HG02943 (cell line): ENCODE measurements around the gene NATD1.
"Not testable (repeated sequence)": the region's sequence is repeated elsewhere in the genome, so short reads cannot be mapped to it uniquely, and the experiment has no call there.

Source experiments
- ATAC-seq: cut with Tn5 transposase; IDR thresholded peaks from one replicate; pipeline ENCODE4 v1.9.1; 2021; ENCODE audit warnings: mild to moderate bottlenecking, low read depth, moderate library complexity; ENCODE audit not compliant: unreplicated experiment

NATD1 gene

DNA sequence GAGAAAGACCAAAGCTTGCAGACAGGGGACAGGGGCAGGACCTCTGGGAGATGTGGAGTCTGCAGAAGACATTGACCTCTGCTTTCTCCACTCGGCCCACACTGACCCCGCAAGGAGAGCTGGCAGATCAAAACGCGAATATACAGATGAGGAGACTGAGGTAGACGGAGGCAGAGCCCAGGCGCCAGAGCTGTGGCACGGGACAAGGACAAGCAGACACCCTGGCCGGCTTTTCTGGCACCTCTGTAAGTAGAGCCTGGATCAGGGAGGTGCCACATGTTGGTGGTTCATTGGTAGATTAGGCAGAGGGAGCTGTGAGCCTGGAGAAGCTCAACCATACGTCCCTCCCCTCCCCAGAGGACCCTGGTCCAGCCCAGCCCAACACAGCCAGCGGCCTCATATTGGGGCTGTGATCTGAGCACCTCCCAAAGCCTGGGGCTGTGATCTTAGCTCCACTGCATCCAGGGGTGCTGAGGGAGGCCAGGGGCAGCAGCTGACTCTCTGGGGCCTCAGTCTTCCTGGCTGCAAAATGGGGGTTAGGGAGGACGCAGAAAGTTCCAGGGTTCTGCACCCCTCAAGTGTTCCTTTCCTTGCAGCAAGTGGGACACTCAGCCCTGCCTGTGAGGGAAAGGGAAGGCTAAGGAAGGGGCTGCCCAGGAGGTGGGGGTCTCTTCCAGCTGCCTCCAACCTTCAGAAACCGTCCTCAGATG is 4.0 kb downstream of the NATD1 start:
- ATAC-seq: no peak

DNA sequence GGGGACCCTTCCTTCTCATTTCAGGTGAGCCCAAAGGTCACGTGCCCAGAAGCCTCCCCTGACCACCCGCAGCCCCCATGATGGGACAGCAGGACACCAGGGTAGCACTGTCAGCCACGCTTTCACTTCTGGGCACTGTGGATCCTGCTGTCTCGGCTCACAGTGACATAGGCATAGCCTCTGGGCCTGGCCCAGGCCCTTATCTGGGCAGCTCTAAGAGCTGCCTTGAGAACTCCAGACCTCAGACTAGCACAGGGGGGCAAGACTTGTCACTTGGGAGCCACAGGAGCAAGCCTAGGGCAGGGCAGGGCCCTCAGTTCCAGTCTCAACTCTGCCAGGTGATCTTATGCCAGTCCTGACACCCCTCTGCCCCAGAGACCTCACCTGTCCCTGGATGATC is 4.7 kb downstream of the NATD1 start:
- no peak for ATAC-seq

DNA sequence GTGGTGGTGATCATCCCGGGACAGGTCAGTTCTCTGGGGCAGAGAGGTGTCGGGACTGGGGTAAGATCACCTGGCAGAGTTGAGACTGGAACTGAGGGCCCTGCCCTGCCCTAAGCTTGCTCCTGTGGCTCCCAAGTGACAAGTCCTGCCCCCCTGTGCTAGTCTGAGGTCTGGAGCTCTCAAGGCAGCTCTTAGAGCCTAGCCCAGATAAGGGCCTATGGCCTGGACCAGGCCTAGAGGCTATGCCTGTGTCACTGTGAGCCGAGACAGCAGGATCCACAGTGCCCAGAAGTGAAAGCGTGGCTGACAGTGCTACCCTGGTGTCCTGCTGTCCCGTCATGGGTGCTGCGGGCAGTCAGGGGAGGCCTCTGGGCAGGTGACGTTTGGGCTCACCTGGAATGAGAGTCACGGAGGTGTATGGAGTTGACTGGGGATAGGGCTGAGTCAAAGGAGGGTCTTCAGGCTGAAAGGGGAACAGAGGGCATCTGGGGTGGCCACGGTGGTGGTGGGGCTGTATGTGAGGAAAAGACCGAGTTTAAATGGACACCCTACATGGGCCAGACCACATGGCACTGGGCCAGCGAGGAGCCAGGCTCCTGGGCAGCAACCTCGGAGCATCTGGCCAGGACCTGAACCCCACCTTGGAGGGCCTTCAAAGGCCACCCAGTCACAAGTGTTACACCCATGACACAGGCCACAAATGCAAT is 5.5 kb downstream of the NATD1 start:
- ATAC-seq: no peak

DNA sequence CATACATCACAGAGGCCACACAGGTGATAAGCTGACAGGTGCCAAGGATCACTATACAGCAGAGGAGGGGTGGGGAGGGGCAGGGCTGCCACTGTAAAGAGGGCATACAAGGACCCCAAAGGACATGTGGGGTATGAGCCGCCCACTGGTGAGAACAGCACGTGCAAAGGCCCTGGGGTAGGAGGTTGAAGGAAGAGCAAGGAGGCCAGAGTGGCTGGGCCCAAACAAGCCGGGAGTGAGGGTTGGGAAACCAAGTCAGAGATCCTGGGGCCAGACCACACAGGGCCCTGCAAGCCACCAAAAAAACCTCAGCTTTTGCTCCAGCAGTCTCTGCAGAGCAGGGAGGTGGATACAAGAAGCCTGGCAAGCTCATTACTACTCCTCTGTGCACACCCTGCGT is 6.5 kb downstream of the NATD1 start:
- ATAC-seq: no peak

DNA sequence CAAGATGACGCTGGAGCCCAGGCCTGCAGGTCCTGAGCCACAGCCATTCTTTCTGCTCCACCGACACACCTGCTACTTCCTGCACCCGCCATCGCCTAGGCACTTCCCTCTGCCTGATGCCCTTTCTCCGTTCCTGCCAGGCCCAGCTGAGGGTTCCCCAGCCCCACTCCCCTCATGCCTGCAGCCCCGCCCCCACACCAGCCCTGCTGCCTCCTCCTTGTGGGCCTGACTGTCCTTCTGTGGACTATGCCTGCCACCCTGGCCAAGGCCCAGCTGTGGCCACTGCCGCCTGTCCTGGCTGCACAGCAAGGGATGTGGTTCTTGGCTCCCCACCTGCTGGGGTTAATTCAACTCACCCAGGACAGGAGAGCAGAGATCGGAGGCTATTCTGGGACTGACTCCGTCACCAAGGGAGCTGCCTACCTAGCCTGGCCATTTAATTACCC is 7.5 kb downstream of the NATD1 start:
- no peak for ATAC-seq

DNA sequence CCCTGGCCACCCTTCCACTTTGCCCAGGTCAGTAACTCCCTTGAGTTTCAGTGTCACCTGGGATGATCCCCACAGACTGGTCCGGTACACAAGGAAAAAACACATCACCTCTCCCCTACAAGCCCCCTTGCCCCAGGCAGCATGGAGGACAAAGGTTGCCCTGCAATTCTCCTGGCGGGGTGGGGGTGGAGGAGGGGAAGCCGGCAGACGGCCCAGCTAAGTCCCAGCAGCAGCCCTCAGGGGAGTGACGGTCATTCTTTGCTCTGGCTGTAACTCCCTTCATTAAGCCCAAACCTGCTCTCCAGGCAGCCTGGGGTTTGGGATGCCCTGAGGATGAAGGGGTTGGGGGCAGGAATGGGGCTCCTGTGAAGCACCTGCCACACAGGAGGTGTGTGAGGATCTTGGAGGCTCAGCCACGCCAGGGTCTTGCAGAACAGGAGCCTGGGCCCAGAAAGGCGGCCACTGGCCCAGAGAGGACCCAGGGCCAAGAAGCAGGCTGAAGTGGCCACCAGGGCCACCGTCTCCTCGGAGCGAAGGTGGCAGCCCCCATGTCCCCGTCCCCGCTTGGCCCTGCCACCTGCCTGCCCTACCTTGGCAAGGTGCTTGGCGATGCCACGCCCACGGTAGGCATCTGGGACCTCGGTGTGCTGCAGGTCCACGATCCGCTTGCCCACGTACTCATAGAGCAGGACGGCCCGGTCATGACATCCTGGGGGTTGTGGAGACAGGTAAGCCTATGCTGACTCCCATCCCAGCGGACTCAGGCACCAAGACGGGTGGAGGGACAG is 9.5 kb downstream of the NATD1 start:
- ATAC-seq: no peak

DNA sequence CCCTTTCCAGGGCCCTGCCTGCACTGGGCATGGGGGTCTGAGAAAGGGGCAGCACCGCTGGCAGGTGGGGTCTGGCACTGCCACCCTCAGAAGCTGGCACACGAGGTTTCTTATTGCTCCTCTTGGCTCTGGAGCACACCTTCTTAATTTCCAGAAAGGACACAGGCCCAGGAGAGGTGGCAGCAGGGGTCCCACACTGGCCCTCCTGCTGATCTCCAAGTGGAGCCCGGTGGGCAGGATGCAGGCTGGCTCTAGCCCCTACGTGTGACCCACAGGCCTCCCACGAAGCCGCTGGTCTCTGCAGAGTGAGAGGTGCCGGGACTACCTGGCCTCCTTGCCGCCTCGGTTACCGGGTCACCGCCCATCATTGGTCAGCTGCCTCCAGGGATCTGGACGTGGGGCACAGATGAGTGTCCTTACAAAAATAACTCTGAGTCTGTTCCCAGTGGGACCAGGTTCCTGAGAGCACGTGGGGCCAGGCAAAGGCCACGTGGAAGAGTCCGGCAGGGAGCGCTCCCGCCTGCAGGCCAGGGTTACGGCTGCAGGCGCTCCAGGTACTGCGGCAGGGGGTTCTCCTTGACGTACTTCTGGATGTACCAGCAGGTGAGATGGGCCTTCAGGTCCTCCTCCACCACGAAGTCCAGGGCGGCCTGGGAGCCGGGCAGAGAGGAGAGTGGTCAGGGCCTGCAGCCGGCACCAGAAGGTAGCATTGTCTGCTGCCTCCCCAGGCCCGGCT is 10.3 kb downstream of the NATD1 start:
- no peak for ATAC-seq

DNA sequence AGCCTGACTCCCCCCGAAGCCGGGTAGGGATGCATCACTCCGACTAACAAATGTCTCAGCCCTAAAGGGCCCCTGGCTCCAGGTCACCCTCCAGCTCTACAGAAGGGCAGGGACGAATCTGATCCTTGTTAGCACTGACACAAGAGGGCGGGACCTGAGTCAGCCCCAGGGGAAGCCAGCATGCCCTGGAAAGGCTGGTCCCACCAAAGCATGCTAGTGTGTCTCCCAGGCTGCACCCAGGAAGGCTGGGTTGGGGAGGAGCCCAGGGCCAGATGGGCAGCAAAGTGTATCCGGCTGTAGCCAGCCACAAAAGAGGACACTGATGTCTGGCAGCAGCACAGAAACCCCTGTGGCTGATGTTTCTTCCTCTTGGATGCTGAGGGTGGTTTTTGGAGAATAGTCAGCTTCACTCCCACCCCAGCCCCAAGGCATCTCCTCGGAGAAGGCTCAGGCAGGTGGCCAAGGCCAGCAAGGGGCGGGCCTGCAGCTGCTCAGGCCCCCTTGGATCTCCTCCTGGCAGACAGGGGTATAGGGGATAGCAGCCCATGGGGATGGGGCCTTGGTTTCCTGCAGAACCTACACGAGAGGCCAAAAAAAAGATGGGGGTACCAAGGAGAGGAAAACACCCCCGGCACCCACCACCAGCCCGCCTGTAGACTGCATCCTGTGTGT is 11.0 kb downstream of the NATD1 start:
- ATAC-seq: no peak

DNA sequence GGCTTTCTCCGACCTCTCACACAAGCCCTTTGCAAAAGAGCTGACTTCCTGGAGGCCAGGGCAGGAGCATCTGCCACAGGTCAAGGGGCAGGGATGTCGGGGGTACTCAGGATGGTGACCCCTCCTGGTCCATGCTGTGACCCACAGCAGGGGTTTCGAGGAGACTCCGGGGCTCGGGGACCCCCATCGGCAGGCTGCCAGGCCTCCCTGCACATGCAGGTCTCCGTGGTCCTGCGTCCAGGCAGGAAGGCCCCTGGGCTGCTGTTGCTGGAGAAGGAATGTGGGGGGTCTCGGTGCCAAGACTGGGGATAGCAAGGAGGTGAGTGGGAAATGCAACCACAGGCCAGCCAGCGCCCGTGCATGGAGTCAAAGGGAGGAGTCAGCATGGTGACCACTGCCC is 11.6 kb downstream of the NATD1 start:
- ATAC-seq: no peak

DNA sequence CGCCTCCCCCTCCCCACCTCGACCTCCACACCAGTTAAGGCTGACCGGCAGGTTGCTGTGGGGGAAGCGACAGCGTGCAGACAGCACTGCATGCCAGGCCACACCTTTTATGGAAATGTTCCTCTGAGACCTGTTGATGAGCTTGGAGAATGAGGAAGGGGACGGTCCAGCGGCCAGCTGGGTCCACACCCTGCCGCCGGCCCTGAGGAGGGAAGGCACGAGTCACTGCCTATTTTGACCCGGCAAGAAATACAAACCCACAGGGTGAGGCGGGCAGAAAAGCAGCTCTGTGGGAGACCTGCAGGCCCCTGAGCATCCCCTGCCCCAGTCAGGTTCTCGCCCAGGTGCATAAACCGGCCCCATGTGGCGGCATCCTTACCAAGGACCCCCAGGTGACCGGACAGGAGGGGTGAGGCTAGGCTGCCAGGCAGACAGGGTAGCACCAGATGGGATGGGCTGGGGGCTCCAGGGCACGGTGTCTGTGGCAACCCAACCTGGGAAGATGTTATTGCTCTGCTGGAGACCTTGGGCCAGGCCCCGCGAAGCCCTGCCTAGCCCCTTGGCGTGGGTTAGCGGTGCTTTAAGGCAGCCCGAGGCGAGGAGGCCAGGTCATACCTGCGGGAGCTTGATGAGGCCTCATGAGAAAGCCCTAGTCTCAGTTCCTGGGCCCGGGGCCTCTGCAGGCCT is 12.7 kb downstream of the NATD1 start:
- ATAC-seq: no peak

DNA sequence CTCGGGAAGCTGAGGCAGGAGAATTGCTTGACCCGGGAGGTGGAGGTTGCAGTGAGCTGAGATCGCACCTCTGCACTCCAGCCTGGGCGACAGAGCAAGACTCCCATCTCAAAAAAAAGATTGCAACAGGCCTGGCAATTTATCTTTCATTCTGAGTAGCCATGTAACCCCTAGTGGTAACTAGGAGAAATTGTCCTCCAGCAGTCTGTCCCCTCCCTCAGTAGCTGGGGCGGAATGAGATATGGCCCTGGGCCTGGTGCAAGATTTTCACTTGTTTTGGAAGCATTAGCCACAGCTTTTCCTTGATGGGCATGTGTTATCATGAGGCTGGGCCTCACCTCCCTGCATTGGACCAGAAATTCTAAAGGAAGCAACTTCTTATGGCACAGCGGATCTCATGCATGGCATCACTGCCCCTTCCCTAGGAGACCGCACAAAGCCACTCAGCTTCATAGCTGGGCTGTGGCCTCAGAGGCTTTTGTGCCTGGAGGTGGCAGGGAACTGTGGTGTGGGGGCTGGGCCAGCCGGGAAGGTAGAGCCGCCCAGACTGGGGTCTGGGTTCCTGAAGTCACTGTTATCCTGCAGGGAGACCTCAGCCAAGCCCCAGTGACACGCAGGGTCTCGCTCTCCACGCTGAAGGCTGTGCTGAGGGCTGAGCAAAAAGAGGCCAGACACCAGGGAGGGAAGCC is 13.4 kb downstream of the NATD1 start:
- no peak for ATAC-seq

DNA sequence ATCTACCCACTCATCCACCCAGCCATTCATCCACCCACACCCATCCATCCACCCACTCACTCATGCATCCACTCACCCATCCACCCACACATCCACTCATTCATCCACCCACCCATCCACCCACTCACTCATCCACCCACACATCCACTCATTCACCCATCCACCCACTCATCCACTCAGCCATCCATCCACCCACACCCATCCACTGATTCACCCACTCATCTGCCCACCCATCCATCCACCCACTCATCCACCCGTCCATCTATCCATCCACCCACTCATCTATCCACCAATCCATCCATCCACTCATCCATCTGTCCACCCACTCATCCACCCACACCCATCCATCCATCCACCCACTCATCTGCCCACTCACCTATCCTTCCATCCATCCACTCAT is 17.3 kb downstream of the NATD1 start:
- ATAC-seq: no peak

DNA sequence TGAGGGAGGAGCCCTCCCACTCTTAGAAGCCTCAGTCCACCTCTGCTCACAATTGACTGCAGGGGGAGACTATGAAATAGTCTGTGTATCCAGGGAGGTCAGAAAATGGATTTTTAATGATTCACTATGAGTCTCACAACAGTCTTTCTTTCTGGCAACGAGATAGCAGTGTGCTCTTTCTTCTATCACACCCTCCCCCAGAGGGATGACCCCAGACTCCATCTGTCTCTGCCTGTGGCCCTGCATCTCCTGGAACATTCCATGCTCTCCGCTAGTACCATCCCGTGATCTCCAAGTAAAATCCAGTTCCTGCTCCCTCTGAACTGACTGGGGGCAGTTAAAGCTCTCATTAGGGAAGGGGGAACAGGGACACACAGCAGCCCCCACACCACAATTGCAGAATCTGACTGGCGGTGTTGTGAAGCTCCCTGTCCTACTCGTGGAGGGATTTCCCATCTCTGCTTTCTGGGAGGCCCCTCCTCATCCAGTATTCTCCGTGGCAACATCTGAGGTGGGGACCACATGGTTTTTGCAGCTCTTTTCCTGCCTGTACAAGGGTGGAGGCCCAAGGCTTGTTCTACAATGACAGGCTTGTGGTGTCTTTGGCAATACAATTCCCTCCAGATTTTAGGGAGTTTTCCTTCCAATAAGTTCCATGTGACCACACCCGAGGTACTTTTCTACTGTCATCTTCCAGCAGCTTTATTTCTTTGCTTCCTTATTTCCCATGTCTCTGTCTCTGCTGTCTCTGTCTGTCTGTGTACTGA is 19.4 kb downstream of the NATD1 start:
- no peak for ATAC-seq

DNA sequence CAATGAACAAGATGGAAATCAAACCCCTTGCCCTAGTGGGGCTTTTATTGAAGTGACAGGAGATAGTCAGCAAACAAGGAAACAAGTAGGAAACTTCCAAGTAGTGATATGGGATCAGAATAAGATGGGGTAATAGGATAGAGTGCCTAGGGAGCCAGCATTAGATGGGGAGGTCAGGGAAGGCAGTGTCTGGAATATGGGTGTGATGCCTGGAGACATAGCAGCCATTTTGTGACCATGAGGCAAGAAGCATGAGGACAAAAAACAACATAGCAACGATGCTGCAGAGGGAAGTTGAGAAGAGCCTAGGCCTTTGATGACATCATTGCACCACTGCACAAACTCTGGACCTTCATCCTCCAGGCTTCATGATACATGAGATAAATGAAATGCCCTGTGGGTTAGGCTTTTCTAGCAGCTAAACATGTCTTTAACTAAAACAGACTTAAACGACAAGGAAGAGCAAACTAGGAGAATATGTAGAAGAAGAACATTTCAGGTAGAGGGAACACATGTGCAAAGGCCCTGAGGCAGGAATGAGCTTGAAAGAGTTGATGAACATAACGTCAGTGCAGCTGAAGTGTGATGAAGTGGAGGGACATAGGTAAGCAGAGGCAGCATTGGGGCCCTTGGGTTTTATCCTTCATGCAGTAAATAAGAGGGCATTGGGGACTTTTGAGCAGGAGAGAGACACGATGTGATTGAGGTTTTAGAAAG is 21.0 kb downstream of the NATD1 start:
- no peak for ATAC-seq

DNA sequence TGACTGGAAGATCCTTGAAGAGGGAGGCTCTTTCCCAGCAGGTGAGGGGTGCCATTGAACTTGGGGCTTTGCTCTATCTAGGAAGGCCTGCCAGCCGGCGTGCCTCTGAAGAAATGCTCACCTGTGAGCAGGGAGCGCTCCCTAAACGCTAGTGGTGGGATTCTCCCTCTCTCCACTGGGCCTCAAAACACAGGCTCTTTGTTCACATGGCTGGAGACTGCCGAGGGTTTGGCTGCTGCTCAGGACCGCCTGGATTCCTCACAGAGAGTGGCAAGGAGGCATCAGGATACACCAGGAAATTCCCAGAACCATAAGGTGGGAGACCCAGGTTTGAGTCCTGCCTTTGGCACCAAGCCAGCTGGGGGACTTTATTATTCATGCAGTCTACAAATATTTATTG is 21.7 kb downstream of the NATD1 start:
- ATAC-seq: no peak

DNA sequence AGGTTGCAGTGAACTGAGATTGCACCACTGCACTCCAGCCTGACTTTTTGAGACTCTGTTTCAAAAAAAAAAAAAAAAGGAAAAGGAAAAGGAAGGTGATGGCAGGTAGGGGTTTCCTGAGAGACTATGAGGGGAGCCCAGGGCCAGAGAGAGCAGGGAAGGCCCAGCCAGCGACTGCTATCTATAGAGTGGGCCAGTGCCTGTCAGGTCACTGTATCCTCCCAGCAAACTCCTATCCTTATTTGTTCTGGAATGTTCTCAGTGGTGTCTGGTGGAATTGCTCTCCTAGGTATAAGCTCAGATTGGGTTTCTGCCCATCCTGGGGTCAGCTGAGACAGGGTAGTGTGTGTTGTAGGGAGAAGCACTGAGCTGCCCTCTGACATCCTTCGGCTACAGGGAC is 24.4 kb downstream of the NATD1 start:
- no peak for ATAC-seq

DNA sequence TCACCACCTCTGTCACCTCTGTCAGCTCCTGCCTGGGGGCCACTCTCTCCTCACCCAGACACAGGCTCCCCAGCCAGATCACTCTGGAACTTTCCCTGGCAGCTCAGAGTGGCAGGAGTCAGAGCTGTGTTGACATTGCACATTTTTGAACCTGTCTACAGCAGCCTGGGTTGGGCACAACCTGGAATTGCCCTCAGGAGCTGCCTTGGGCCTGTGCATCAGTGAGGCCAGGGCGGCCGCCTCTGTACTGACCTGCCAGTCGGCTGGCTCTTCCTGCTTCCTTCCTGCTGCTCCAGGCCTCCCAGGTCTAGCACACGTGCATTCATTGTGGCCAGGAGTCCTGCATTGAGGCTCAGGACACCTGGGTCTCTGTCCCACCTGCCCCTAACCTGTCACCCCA is 25.1 kb downstream of the NATD1 start:
- ATAC-seq: no peak

DNA sequence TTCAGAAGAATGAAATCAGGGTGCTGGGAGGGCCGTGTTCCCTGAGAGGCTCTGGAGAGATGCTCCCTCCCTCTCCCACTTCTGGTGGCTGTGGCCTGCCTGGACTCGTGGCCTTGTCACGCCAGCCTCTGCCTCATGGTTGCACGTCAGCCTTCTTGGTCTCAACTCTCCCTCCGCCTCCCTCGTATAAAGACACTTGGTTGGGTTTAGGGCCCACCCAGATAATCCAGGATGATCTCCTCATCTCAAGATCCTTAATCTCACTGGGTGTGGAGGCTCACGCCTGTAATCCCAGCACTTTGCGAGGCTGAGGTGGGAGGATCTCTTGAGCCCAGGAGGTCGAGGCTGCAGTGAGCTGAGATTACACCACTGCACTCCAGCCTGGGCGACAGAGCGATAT is 25.9 kb downstream of the NATD1 start:
- ATAC-seq: not testable (repeated sequence)
